ENCODE measurements around the gene TENT5C.

DNA sequence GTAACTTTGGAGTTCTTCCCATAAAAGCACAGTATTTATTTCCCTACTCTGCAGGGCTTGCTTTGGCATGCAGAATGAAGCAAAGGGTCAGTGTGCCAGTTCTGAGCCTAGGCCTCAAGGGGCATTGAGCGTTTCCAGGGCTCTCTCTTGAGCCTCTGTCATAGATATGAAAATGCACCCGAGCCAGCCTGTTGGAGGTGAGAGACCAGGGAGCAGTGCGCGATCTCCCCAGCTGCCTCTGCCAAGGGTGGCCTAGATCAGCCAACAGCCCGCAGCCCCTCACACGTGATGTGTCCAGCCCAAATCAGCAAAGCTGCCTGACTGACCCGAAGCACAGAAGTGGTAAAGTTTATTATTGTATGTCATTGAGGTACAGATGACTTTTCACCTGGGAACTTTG lies 63.7 kb downstream of the TENT5C start:
- TF ChIP-seq CTCF (IDR thresholded peaks at IDR 0.05; ENCODE audit: low read length) (no peak), EZH2 (IDR thresholded peaks at IDR 0.05; ENCODE audit: borderline replicate concordance, low read length) (no peak)

All from OCI-LY1 (cell line).